HepG2 (cell line): ENCODE measurements around the gene SLTM. TPM values are rescaled to one million over a fixed set of nuclear protein-coding genes. Genes with fewer than 3 reads are reported as not detected.

ENCODE experiments used
- AHR ChIP-seq: IDR thresholded peaks from 2 replicates; pipeline ENCODE4 v1.6.1; 2018; ENCODE audit warnings: missing genetic modification reagents, missing compliant biosample characterization
- ARNTL ChIP-seq: sonication (generic); formaldehyde crosslinking; IDR thresholded peaks from 2 replicates; pipeline ENCODE4 v1.4.0; 2020; ENCODE audit warnings: mild to moderate bottlenecking, missing genetic modification reagents
- ETS1 ChIP-seq: sonication (generic); formaldehyde crosslinking; IDR thresholded peaks from 2 replicates; pipeline ENCODE4 v1.4.0; 2020; ENCODE audit warnings: missing genetic modification reagents
- PAWR ChIP-seq: sonication (generic); formaldehyde crosslinking; IDR thresholded peaks from 2 replicates; pipeline ENCODE4 v1.4.0; 2020; ENCODE audit warnings: missing genetic modification reagents, mild to moderate bottlenecking, borderline replicate concordance
- RNF219 ChIP-seq: sonication (generic); formaldehyde crosslinking; IDR thresholded peaks from 2 replicates; pipeline ENCODE4 v1.5.0; 2020; ENCODE audit warnings: mild to moderate bottlenecking, missing genetic modification reagents
- TBX3 ChIP-seq: fragments of 450-650 bp; IDR thresholded peaks from 2 replicates; pipeline ENCODE4 v1.6.1; 2017; ENCODE audit warnings: antibody characterized with exemption, mild to moderate bottlenecking, inconsistent platforms, borderline replicate concordance
- ZNF101 ChIP-seq: sonication (generic); formaldehyde crosslinking; IDR thresholded peaks from 2 replicates; pipeline ENCODE4 v1.4.0; 2020; ENCODE audit warnings: mild to moderate bottlenecking, low read depth, missing genetic modification reagents, borderline replicate concordance
- ZNF142 ChIP-seq: sonication (generic); formaldehyde crosslinking; IDR thresholded peaks from 2 replicates; pipeline ENCODE4 v1.4.0; 2020; ENCODE audit warnings: missing genetic modification reagents
- ZNF30 ChIP-seq: sonication (generic); formaldehyde crosslinking; IDR thresholded peaks from 2 replicates; pipeline ENCODE4 v1.5.0; 2020; ENCODE audit warnings: mild to moderate bottlenecking, missing genetic modification reagents
- ZNF331 ChIP-seq: sonication (generic); formaldehyde crosslinking; IDR thresholded peaks from 2 replicates; pipeline ENCODE4 v1.4.0; 2020; ENCODE audit warnings: missing genetic modification reagents
- ZNF44 ChIP-seq: sonication (generic); formaldehyde crosslinking; IDR thresholded peaks from 2 replicates; pipeline ENCODE4 v1.5.1; 2020; ENCODE audit warnings: mild to moderate bottlenecking, missing genetic modification reagents
- ZNF674 ChIP-seq: sonication (generic); formaldehyde crosslinking; IDR thresholded peaks from 2 replicates; pipeline ENCODE4 v1.5.0; 2020; ENCODE audit warnings: low read depth, mild to moderate bottlenecking, missing genetic modification reagents
- ZNF800 ChIP-seq: sonication (generic); formaldehyde crosslinking; IDR thresholded peaks from 2 replicates; pipeline ENCODE4 v1.4.0; 2020; ENCODE audit warnings: missing genetic modification reagents
- polyA plus RNA-seq, 8 experiments: library from polyadenylated mRNA; depleted of rRNA in 3 of 8; stranded (reverse) in 7 of 8; unstranded in 1 of 8; fragments of >200 nt; fragmentation: Illumina TruSeq in 4 of 8; extraction: Trizol in 4 of 8; gene quantifications; 2 replicates each; pipeline versions ENCODE4 v1.2.1 to v1.2.3, GENCODE V29; 2011 to 2016; ENCODE audit warnings: low read depth in 4 of 8, missing spikeins in 1 of 8, mixed read lengths in 1 of 8; ENCODE audit not compliant: insufficient read depth in 1 of 8
- total RNA-seq, 5 experiments: library from RNA; depleted of rRNA; stranded (reverse); fragments of >200 nt; fragmentation: Illumina TruSeq; extraction: Trizol; gene quantifications; 2 replicates each; pipeline ENCODE4 v1.2.3, GENCODE V29; 2016; ENCODE audit warnings: low read depth in 1 of 5

SLTM gene
- total and polyA plus RNA-seq, 2 of the 13 experiments (the other 11 are each of a cell fraction or from before 2014, with no cell fraction given): 22.0 to 64.2 TPM

GRCh38 chr15:58933281-58934113 lies at the start of gene SLTM (continued):
- TF ChIP-seq ZNF800 (CRISPR knock-in tag) (no peak; the same call in 1 of the 2 replicates), ZNF674 (peak; percentile 91; the same call in 1 of the 2 replicates), ZNF142 (CRISPR knock-in tag) (0 out of 2 replicates have a peak, but pooled peaks have one; percentile 43), ZNF30 (CRISPR knock-in tag) (no peak), PAWR (CRISPR knock-in tag) (no peak), ARNTL (no peak), ZNF101 (CRISPR knock-in tag) (no peak), ETS1 (CRISPR knock-in tag) (no peak), RNF219 (CRISPR knock-in tag) (no peak; the same call in 1 of the 2 replicates), AHR (no peak; the same call in 1 of the 2 replicates), TBX3 (no peak), ZNF44 (CRISPR knock-in tag) (no peak), ZNF331 (CRISPR knock-in tag) (peak; percentile 14)
